H1 (cell line): ENCODE data around the gene KPNA3. TPM values are rescaled to one million over a fixed set of nuclear protein-coding genes. Genes with fewer than 3 reads are reported as not detected.
A peak's percentile ranks its signal among the peaks of the same experiment; 100 is the strongest.

ENCODE experiments used
- CTCF ChIA-PET: fragments of 300-600 bp; sonication (Branson Sonifier 250); formaldehyde crosslinking; loops from one replicate; lab custom pipeline; 2021; ENCODE audit not compliant: partially characterized antibody; lab: Charles Lee
- POLR2A ChIA-PET: fragments of 300-600 bp; sonication (Branson Sonifier 250); formaldehyde crosslinking; loops from one replicate; lab custom pipeline; 2021; ENCODE audit warnings: inconsistent platforms; ENCODE audit not compliant: partially characterized antibody; lab: Charles Lee
- DNase-seq, 2 experiments: peaks; one replicate each; pipeline versions ENCODE4 v3.0.0 to v3.0.0-alpha.2; 2010 to 2022; ENCODE audit warnings: low spot score in 2 of 2, low read depth in 1 of 2, mixed read lengths in 1 of 2
- FAIRE-seq: peaks from 2 replicates; lab custom pipeline; 2011; peaks lifted over from hg19 to GRCh38; lab: Jason Lieb, UNC
- H2AFZ ChIP-seq: 2 replicates; pipeline ENCODE4 v1.8.1; 2012; ENCODE audit warnings: low read length, inconsistent platforms
- H2AK5ac ChIP-seq: 2 replicates; pipeline ENCODE4 v1.6.1; 2013; ENCODE audit warnings: low read depth, low read length
- H2BK120ac ChIP-seq: replicated peaks from 2 replicates; pipeline ENCODE3; 2013; ENCODE audit warnings: low read depth, low read length, inconsistent platforms
- H2BK12ac ChIP-seq: 2 replicates; pipeline ENCODE4 v1.6.1; 2013; ENCODE audit warnings: low read depth, low read length
- H2BK15ac ChIP-seq: 2 replicates; pipeline ENCODE4 v1.6.1; 2013; ENCODE audit warnings: low read length
- H2BK20ac ChIP-seq: 2 replicates; pipeline ENCODE4 v1.6.1; 2013; ENCODE audit warnings: low read length
- H2BK5ac ChIP-seq: 2 replicates; pipeline ENCODE4 v1.6.1; 2013; ENCODE audit warnings: low read depth, low read length
- H3K14ac ChIP-seq: 2 replicates; pipeline ENCODE4 v1.6.1; 2013; ENCODE audit warnings: inconsistent platforms; ENCODE audit not compliant: insufficient read length
- H3K18ac ChIP-seq: 2 replicates; pipeline ENCODE4 v1.6.1; 2013; ENCODE audit warnings: low read length; ENCODE audit errors: extremely low read depth
- H3K23ac ChIP-seq: 2 replicates; pipeline ENCODE4 v1.6.1; 2013; ENCODE audit warnings: inconsistent platforms; ENCODE audit not compliant: insufficient read length
- H3K23me2 ChIP-seq: 2 replicates; pipeline ENCODE4 v1.6.1; 2013; ENCODE audit warnings: low read depth, low read length
- H3K27ac ChIP-seq: 2 replicates; pipeline ENCODE4 v1.6.1; 2011; ENCODE audit warnings: low read depth, low read length, inconsistent platforms
- H3K27me3 ChIP-seq, 4 experiments: replicated peaks in 1 of 4; 1 replicate in 1 of 4; 2 replicates in 3 of 4; pipeline versions ENCODE4 v1.6.1 to v1.8.1; 2011 to 2013; ENCODE audit warnings: low read length in 3 of 4, mild to moderate bottlenecking in 3 of 4, inconsistent platforms in 2 of 4, mixed read lengths in 2 of 4, moderate library complexity in 1 of 4; ENCODE audit not compliant: control insufficient read depth in 3 of 4, insufficient read depth in 3 of 4; ENCODE audit errors: extremely low read depth in 1 of 4
- H3K36me3 ChIP-seq, 4 experiments: 2 replicates each; pipeline versions ENCODE4 v1.6.1 to v1.8.1; 2011 to 2013; ENCODE audit warnings: mild to moderate bottlenecking in 4 of 4, low read length in 3 of 4, moderate library complexity in 2 of 4, control low read depth in 1 of 4, inconsistent platforms in 1 of 4; ENCODE audit not compliant: insufficient read depth in 4 of 4, control insufficient read depth in 2 of 4
- H3K4ac ChIP-seq: replicated peaks from 2 replicates; pipeline ENCODE3; 2013; ENCODE audit warnings: low read length, low read depth, mixed read lengths, inconsistent platforms; ENCODE audit not compliant: insufficient read length
- H3K4me1 ChIP-seq, 4 experiments: replicated peaks in 1 of 4; 1 replicate in 1 of 4; 2 replicates in 3 of 4; pipeline versions ENCODE4 v1.6.1 to v1.8.1; 2011 to 2013; ENCODE audit warnings: low read length in 3 of 4, inconsistent platforms in 2 of 4, mixed read lengths in 1 of 4; ENCODE audit not compliant: insufficient read depth in 4 of 4, control insufficient read depth in 3 of 4
- H3K4me2 ChIP-seq, 2 experiments: 2 replicates each; pipeline versions ENCODE4 v1.6.1 to v1.8.1; 2011 to 2013; ENCODE audit warnings: low read depth in 2 of 2, low read length in 2 of 2, control low read depth in 1 of 2, inconsistent platforms in 1 of 2, mild to moderate bottlenecking in 1 of 2; ENCODE audit not compliant: insufficient read depth in 1 of 2
- H3K4me3 ChIP-seq, 4 experiments: fragments of 200-600, 300-600 bp in 1 of 4; sonication (generic), shearing (Covaris generic), sonication (Bioruptor Twin) in 1 of 4; 2 replicates each; pipeline versions ENCODE4 v1.5.1 to v1.8.1; 2011 to 2016; ENCODE audit warnings: low read length in 4 of 4, low read depth in 3 of 4, control low read depth in 2 of 4, inconsistent platforms in 2 of 4, mild to moderate bottlenecking in 2 of 4, mixed read lengths in 1 of 4, moderate library complexity in 1 of 4; ENCODE audit not compliant: insufficient read depth in 2 of 4; ENCODE audit errors: extremely low read depth in 1 of 4
- H3K56ac ChIP-seq: replicated peaks from 2 replicates; pipeline ENCODE3; 2013; ENCODE audit warnings: low read depth, mild to moderate bottlenecking, mixed read lengths, low read length, inconsistent platforms; ENCODE audit not compliant: insufficient read length
- H3K79me1 ChIP-seq: 2 replicates; pipeline ENCODE4 v1.6.1; 2013; ENCODE audit warnings: low read depth, low read length, control low read depth
- H3K79me2 ChIP-seq, 2 experiments: 2 replicates each; pipeline versions ENCODE4 v1.6.1 to v1.8.1; 2012 to 2013; ENCODE audit warnings: low read length in 2 of 2, mild to moderate bottlenecking in 2 of 2, inconsistent platforms in 1 of 2; ENCODE audit not compliant: insufficient read depth in 2 of 2, control insufficient read depth in 1 of 2
- H3K9ac ChIP-seq, 4 experiments: replicated peaks in 1 of 4; 1 replicate in 1 of 4; 2 replicates in 3 of 4; pipeline versions ENCODE4 v1.6.1 to v1.8.1; 2011 to 2013; ENCODE audit warnings: low read depth in 3 of 4, low read length in 3 of 4, control low read depth in 2 of 4, mild to moderate bottlenecking in 2 of 4, moderate library complexity in 2 of 4, inconsistent platforms in 1 of 4; ENCODE audit errors: extremely low read depth in 1 of 4
- H3K9me3 ChIP-seq, 2 experiments: 2 replicates each; pipeline versions ENCODE4 v1.6.1 to v1.8.1; 2012 to 2013; ENCODE audit warnings: mild to moderate bottlenecking in 2 of 2, moderate library complexity in 2 of 2, control low read depth in 1 of 2, inconsistent platforms in 1 of 2, low read depth in 1 of 2, low read length in 1 of 2, mixed read lengths in 1 of 2; ENCODE audit not compliant: insufficient read depth in 2 of 2
- H4K20me1 ChIP-seq, 2 experiments: replicated peaks in 1 of 2; 2 replicates each; pipeline versions ENCODE3 to v1.8.1; 2011 to 2013; ENCODE audit warnings: inconsistent platforms in 2 of 2, low read length in 2 of 2, mild to moderate bottlenecking in 1 of 2; ENCODE audit not compliant: insufficient read depth in 2 of 2, control insufficient read depth in 1 of 2
- H4K5ac ChIP-seq: 2 replicates; pipeline ENCODE4 v1.6.1; 2013; ENCODE audit warnings: low read length, low read depth, mixed read lengths, inconsistent platforms; ENCODE audit not compliant: insufficient read length
- H4K8ac ChIP-seq: 2 replicates; pipeline ENCODE4 v1.8.0; 2013; ENCODE audit warnings: mild to moderate bottlenecking, moderate library complexity, low read length, inconsistent platforms; ENCODE audit not compliant: insufficient read depth; ENCODE audit errors: extremely low read depth
- H4K91ac ChIP-seq: replicated peaks from 2 replicates; pipeline ENCODE3; 2013; ENCODE audit warnings: low read length, mixed read lengths, inconsistent platforms; ENCODE audit not compliant: insufficient read length
- NRF1 ChIP-seq: IDR thresholded peaks from 2 replicates; pipeline ENCODE4 v1.6.1; 2011; ENCODE audit warnings: mild to moderate bottlenecking, low read depth, low read length, improper control_type of control experiment
- PHF8 ChIP-seq: fragments of 200-600 bp; sonication (generic); conservative IDR thresholded peaks from 2 replicates; pipeline ENCODE4 v1.7.1; 2012; ENCODE audit warnings: low read depth, mild to moderate bottlenecking, inconsistent platforms, low read length, moderate library complexity
- RFX5 ChIP-seq: IDR thresholded peaks from 2 replicates; pipeline ENCODE4 v1.6.1; 2011; ENCODE audit warnings: low read depth, low read length, improper control_type of control experiment, borderline replicate concordance
- SIN3A ChIP-seq, 2 experiments: IDR thresholded peaks in 1 of 2; conservative IDR thresholded peaks in 1 of 2; 2 replicates each; pipeline ENCODE4 v1.6.1; 2011 to 2012; ENCODE audit warnings: low read length in 2 of 2, improper control_type of control experiment in 1 of 2, low read depth in 1 of 2, mild to moderate bottlenecking in 1 of 2
- SIRT6 ChIP-seq: IDR thresholded peaks from one replicate; pipeline ENCODE4 v1.7.1; 2012; ENCODE audit warnings: low read length, inconsistent platforms
- WGBS, 2 experiments: shearing (Covaris generic) in 1 of 2; methylation state at CpG; one replicate each; pipeline versions ENCODE4 v1.1.6 to v1.1.7; 2013 to 2015; ENCODE audit warnings: low lambda C conversion rate in 2 of 2, mixed read lengths in 2 of 2, inconsistent platforms in 1 of 2, low coverage in 1 of 2, missing lambda C conversion rate in 1 of 2; ENCODE audit not compliant: insufficient replicate concordance in 2 of 2, insufficient coverage in 1 of 2, insufficient read length in 1 of 2; ENCODE audit errors: extremely low coverage in 1 of 2, missing lambda C conversion rate in 1 of 2; 5-methylcytosine and 5-hydroxymethylcytosine counted together
- polyA plus RNA-seq, 7 experiments: library from polyadenylated mRNA; depleted of rRNA in 3 of 7; stranded (reverse) in 5 of 7; unstranded in 2 of 7; fragments of >200 nt in 5 of 7; fragments of 200-250 nt in 2 of 7; gene quantifications; 1 replicate in 5 of 7; 2 replicates in 1 of 7; 4 replicates in 1 of 7; pipeline versions ENCODE4 v1.2.1 to v1.2.3, GENCODE V29; 2011 to 2013; ENCODE audit warnings: missing spikeins in 2 of 7, mixed read lengths in 2 of 7
- total RNA-seq: library from RNA; stranded (reverse); fragmentation: NEBNext Ultra II Directional; extraction: Animal tissue kit (Norgen Biotek cat#: 25700); gene quantifications from 2 replicates; pipeline ENCODE4 v1.2.1, GENCODE V29; 2021

KPNA3 gene
- total and polyA plus RNA-seq, 2 of the 8 experiments (the other 6 are each of a cell fraction or from before 2014, with no cell fraction given) = 21.4 to 63.2 TPM

DNA sequence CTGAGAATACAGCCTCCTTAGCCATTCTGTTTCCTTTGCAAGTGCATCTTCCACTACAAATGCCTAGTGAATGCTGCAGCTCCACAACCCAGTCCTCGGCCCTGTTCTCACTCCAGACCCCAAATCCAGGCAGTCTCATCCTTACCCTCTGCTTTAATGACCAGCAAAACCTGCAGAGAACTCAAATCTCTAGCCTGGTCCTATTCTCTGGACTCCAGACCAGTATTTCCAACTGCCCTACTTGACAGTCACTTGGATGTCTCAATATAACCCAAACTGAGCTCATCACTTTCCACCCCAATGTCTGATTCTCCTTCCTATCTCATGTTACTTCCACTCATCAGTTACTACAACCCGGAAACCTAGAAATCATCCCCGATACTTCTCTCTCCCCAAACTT lies 98.6 kb downstream of the KPNA3 start:
- H2BK20ac ChIP-seq = no peak overlapping the region
- POLR2A ChIA-PET = no interaction called here
- no peak overlapping the region for H3K4me2 ChIP-seq
- no peak overlapping the region for H2AK5ac ChIP-seq
- H3K9ac ChIP-seq = no peak overlapping the region
- no peak overlapping the region for H4K5ac ChIP-seq
- no peak overlapping the region for H4K91ac ChIP-seq
- CTCF ChIA-PET = interaction anchor here (1.0 kb wide), 1 partner anchor 25 kb away, joined by 3 read pairs; no protein-coding TSS in a partner anchor
- no peak overlapping the region for H4K8ac ChIP-seq
- no peak overlapping the region for H3K56ac ChIP-seq
- peaks cover 0 to 7% (median 3%) of the 10 kb centered on the region in 4 experiments; a peak in 3 of 7 replicates for H3K4me1 ChIP-seq
- no peak overlapping the region for H2BK15ac ChIP-seq
- 85% methylated on average over 3 of the region's 3 CpGs; no CpG with 5 or more reads in 1 of the 2 experiments for WGBS, 2 experiments
- H3K23ac ChIP-seq = no peak overlapping the region
- H3K23me2 ChIP-seq = peaks cover 4% of the 10 kb centered on the region
- TF ChIP-seq RFX5 (no peak), SIN3A (conservative IDR thresholded peaks at IDR 0.05 in 1 of 2, IDR thresholded peaks at IDR 0.05 in 1 of 2; ENCODE audit: low read depth in 1 of 2, low read length in 2 of 2) (no peak), SIRT6 (no peak), PHF8 (no peak), NRF1 (no peak)
- H2AFZ ChIP-seq = no peak overlapping the region
- H3K79me1 ChIP-seq = no peaks in the 10 kb centered on the region
- H3K4ac ChIP-seq = no peak overlapping the region
- no peak overlapping the region for H3K18ac ChIP-seq
- no peak overlapping the region for H3K4me3 ChIP-seq
- no peaks in the 10 kb centered on the region for H4K20me1 ChIP-seq
- no peak overlapping the region for H3K14ac ChIP-seq
- no peaks in the 10 kb centered on the region for H3K9me3 ChIP-seq
- peaks cover 0 to 19% of the 10 kb centered on the region in 2 experiments; a peak in 3 of 4 replicates for H3K79me2 ChIP-seq
- H3K36me3 ChIP-seq = peaks cover 0 to 13% (median 2%) of the 10 kb centered on the region in 4 experiments; a peak in 3 of 8 replicates
- no peak overlapping the region for H2BK120ac ChIP-seq
- no peaks in the 10 kb centered on the region for H3K27me3 ChIP-seq
- no peak overlapping the region for H3K27ac ChIP-seq
- FAIRE-seq = no peak
- H2BK5ac ChIP-seq = no peak overlapping the region
- DNase-seq = peak in 1 of 2 experiments; percentile 36
- H2BK12ac ChIP-seq = peak overlapping the region; percentile 50; the same call in 1 of the 2 replicates
